ENCODE results near the gene CAMK1D.

- no peak for TF ChIP-seq EP300 (IDR thresholded peaks at IDR 0.05; ENCODE audit: borderline replicate concordance in 1 of 2, low read depth in 1 of 2, low read length in 1 of 2)
- no peak for TF ChIP-seq CTCF (IDR thresholded peaks at IDR 0.05)
- TF ChIP-seq SMC3 (IDR thresholded peaks at IDR 0.05; ENCODE audit: low read depth, low read length): no peak
- no peak for TF ChIP-seq FOXM1 (IDR thresholded peaks at IDR 0.05; ENCODE audit: low read depth)
Observed at GRCh38 chr10:12492016-12492415, 142.7 kb downstream of the CAMK1D start.

All from SK-N-SH (cell line).